A673 (cell line): ENCODE results near the gene PIGS. TPM values are rescaled to one million over a fixed set of nuclear protein-coding genes. Genes with fewer than 3 reads are reported as not detected.

Experiments
- BruUV-seq: library from RNA; stranded (reverse); fragments of 400-500 nt; replicated peaks from 2 replicates; lab custom pipeline; 2021; lab: Mats Ljungman, UMichigan
- CTCF ChIA-PET: fragments of 300-600 bp; sonication (Branson Sonifier 250); formaldehyde crosslinking; loops from one replicate; lab custom pipeline; 2022; ENCODE audit warnings: antibody characterized with exemption; lab: Charles Lee
- POLR2A ChIA-PET: fragments of 300-600 bp; sonication (Branson Sonifier 250); formaldehyde crosslinking; loops from one replicate; lab custom pipeline; 2022; ENCODE audit warnings: antibody characterized with exemption; ENCODE audit not compliant: low non-redundant PET; lab: Charles Lee
- DNase-seq: peaks from one replicate; pipeline ENCODE4 v3.0.0-alpha.2; 2015; ENCODE audit warnings: low spot score
- H3K27ac ChIP-seq: fragments of 200-600 bp; sonication (generic); 2 replicates; pipeline ENCODE4 v1.5.1; 2016; ENCODE audit warnings: mixed run types, low read depth, mild to moderate bottlenecking, mixed read lengths, antibody characterized with exemption, low read length; ENCODE audit not compliant: poor library complexity, severe bottlenecking
- H3K27me3 ChIP-seq: fragments of 200-600 bp; sonication (generic); replicated peaks from 2 replicates; pipeline ENCODE4 v1.6.1; 2017; ENCODE audit warnings: mixed run types, low read depth, mild to moderate bottlenecking, mixed read lengths, antibody characterized with exemption, low read length; ENCODE audit not compliant: insufficient read depth, poor library complexity
- H3K36me3 ChIP-seq: fragments of 200-600 bp; sonication (generic); 2 replicates; pipeline ENCODE4 v1.6.1; 2016; ENCODE audit warnings: mixed run types, mild to moderate bottlenecking, mixed read lengths, antibody characterized with exemption, low read length; ENCODE audit not compliant: insufficient read depth, poor library complexity, severe bottlenecking
- H3K4me1 ChIP-seq: fragments of 200-600 bp; sonication (generic); 2 replicates; pipeline ENCODE4 v1.6.1; 2017; ENCODE audit warnings: mixed run types, mild to moderate bottlenecking, mixed read lengths, antibody characterized with exemption, low read length; ENCODE audit not compliant: insufficient read depth, poor library complexity, severe bottlenecking
- H3K4me3 ChIP-seq: fragments of 200-600 bp; sonication (generic); 2 replicates; pipeline ENCODE4 v1.5.1; 2016; ENCODE audit warnings: low read depth, mixed run types, mild to moderate bottlenecking, mixed read lengths, low read length; ENCODE audit not compliant: poor library complexity, severe bottlenecking
- H3K9me3 ChIP-seq: fragments of 200-600 bp; sonication (generic); 2 replicates; pipeline ENCODE4 v1.6.1; 2016; ENCODE audit warnings: mixed run types, low read depth, mild to moderate bottlenecking, mixed read lengths, antibody characterized with exemption, low read length; ENCODE audit not compliant: poor library complexity, severe bottlenecking
- CTCF ChIP-seq: fragments of 300-800, 200-600 bp; sonication (generic); conservative IDR thresholded peaks from 2 replicates; pipeline ENCODE4 v1.5.1; 2017; ENCODE audit warnings: low read depth, mild to moderate bottlenecking, antibody characterized with exemption, low read length, moderate library complexity, mixed read lengths
- EZH2 ChIP-seq: fragments of 200-600 bp; sonication (generic); IDR thresholded peaks from 2 replicates; pipeline ENCODE4 v1.6.1; 2017; ENCODE audit warnings: borderline replicate concordance, low read depth, mild to moderate bottlenecking, mixed read lengths, antibody characterized with exemption, low read length; ENCODE audit not compliant: poor library complexity, severe bottlenecking
- intact Hi-C: fragments of 100-400 bp; cut with micrococcal nuclease; formaldehyde crosslinking; loops from one replicate; pipeline ENCODE4 v1.10.0; 2022; ENCODE audit not compliant: unreplicated experiment
- total RNA-seq: library from RNA; stranded (reverse); gene quantifications from 2 replicates; pipeline ENCODE4 v1.2.3, GENCODE V29; 2021

Gene PIGS
- total RNA-seq, 1 experiment from 2014 or later, result 51.6 TPM

DNA sequence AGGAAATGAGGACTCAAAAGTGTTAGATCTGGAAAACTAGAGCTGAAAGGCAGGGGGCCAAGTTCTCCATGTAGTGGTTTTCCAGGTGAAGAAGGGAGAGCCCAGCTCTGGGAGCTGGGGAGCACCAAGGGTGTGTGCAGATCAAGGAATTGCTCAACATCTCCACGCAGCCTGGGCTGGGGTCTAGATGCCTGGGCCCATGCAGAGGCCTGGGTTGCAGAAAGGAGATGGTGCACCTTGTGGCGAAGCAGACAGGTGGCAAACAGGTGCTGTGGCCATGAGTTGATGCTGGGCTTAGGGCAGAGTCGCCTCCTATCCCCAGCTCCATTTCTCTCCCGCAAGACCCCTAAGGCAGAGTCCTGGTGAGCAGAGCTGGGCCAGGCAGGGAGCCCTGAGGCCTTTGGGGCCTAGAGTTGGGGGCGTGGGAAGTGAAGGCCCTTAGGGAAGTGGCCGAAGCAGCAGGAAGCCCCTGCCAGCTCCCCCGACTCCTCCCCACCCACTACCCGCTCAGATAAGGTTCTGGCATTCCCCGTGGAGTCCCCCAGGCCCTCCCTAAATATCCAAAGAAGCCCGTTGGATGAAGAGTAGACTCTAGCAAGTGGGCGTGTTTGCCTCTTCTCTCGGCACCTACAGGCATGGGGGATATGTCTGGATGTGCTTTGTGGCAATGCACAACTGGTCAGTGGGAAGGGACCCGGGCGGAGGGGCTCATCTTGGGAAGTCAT is 64.4 kb downstream of the PIGS start:
- no peak for DNase-seq

DNA sequence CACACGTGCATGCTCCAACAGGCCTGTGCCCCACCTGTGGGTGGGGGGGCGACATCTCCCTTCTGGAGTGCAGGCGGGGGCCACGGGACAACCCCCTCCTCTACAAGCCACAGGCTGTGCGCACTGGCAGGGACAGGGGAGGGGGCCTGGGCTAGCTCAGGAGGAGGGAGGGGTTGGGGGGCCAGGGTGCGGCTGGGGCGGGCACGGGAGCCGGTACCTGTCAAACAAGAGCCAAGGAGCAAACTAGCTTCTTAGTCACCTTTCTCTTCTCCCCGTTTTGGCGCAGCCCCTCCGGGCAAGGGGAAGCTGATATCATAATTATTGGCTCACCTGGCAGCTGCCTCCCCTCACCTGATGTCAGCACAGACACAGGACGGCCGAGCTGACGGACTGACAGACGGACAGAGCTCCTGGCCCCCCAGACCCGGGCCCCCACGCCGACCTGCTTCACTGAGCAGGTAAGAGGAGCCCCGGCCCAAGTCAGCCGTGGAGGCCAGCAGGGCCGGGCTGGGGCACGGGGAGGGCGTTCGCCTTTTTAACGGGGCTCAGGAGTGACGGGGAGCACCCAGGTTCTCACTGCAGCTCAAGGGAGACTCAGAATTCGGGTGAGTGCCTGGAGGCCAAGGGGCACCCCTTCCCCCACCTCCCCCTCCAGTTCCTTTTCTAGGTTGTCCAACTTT is 65.2 kb downstream of the PIGS start, which contains the start of gene FOXN1:
Gene FOXN1, plus strand, starts transcription at position 363 of the 680 bp plus-strand sequence. CDS start 17,622 bp downstream, outside the sequence.
- Histone ChIP-seq H3K27ac (no peak within 1 kb of the TSS), H3K27me3 (peaks cover 11% of the 10 kb centered on the region), H3K4me3 (no peak within 1 kb of the TSS), H3K4me1 (no peaks in the 10 kb centered on the region), H3K36me3 (no peaks in the 10 kb centered on the region), H3K9me3 (no peaks in the 10 kb centered on the region)
- no peak for TF ChIP-seq CTCF
- TF ChIP-seq EZH2, result no peak
- ChIA-PET POLR2A (no interaction called here), CTCF (no interaction called here)
- intact Hi-C loops, result no loop called here
- no peak for DNase-seq
- BruUV-seq, result no TSS peak

More for the DNA sequence above, 64.4 kb downstream of the PIGS start:
- no peak overlapping the region for H3K4me3 ChIP-seq
- ChIA-PET CTCF (no interaction called here), POLR2A (no interaction called here)
- H3K27me3 ChIP-seq, result peaks cover 18% of the 10 kb centered on the region
- no peaks in the 10 kb centered on the region for H3K4me1 ChIP-seq
- no peak for TF ChIP-seq EZH2
- no peak for TF ChIP-seq CTCF
- intact Hi-C loops, result no loop called here
- no TSS peak for BruUV-seq
- no peaks in the 10 kb centered on the region for H3K36me3 ChIP-seq
- no peak overlapping the region for H3K27ac ChIP-seq
- H3K9me3 ChIP-seq, result no peaks in the 10 kb centered on the region

GRCh38 chr17:28503420-28503819 is 67.9 kb downstream of the PIGS start:
- BruUV-seq, result no TSS peak
- ChIA-PET POLR2A (no interaction called here), CTCF (no interaction called here)
- no peak for DNase-seq
- intact Hi-C loops, result no loop called here
- Histone ChIP-seq H3K4me3 (no peak overlapping the region), H3K27ac (no peak overlapping the region), H3K4me1 (no peaks in the 10 kb centered on the region), H3K27me3 (peaks cover 11% of the 10 kb centered on the region), H3K36me3 (no peaks in the 10 kb centered on the region), H3K9me3 (no peaks in the 10 kb centered on the region)
- TF ChIP-seq CTCF (no peak), EZH2 (no peak)

Other genes starting within 250 kb of the PIGS start
- 21.5 and 26.5 TPM in 2 replicates for gene IFT20, start 236.1 kb downstream of the PIGS start, total RNA-seq
- 27.5 and 36.8 TPM in 2 replicates for gene TNFAIP1, start 235.8 kb downstream of the PIGS start, total RNA-seq
- gene POLDIP2, start 214.0 kb downstream of the PIGS start, total RNA-seq, result 115 TPM in 2 replicates
- not detected in 2 replicates for gene SEBOX, start 206.3 kb downstream of the PIGS start, total RNA-seq
- 0.26 TPM in 1 of 2 replicates, not detected in the other for gene VTN, start 201.2 kb downstream of the PIGS start, total RNA-seq
- gene SARM1, start 199.8 kb downstream of the PIGS start, total RNA-seq, result 37.7 and 47.1 TPM in 2 replicates
- gene SLC46A1, start 165.3 kb downstream of the PIGS start, total RNA-seq, result 4.4 and 6.4 TPM in 2 replicates
- gene SLC13A2, start 97.9 kb downstream of the PIGS start, total RNA-seq, result not detected in 2 replicates
- not detected in 2 replicates for gene FOXN1, start 65.2 kb downstream of the PIGS start, total RNA-seq
- gene UNC119, start 18.9 kb downstream of the PIGS start, total RNA-seq, result 44.6 and 46.8 TPM in 2 replicates
- 9.7 and 12.0 TPM in 2 replicates for gene ALDOC, start 5.4 kb upstream of the PIGS start, total RNA-seq
- 213 and 219 TPM in 2 replicates for gene SPAG5, start 27.5 kb upstream of the PIGS start, total RNA-seq
- 34.6 and 36.8 TPM in 2 replicates for gene RSKR, start 42.7 kb upstream of the PIGS start, total RNA-seq
- 176 and 198 TPM in 2 replicates for gene BLTP2, start 73.6 kb upstream of the PIGS start, total RNA-seq
- gene SDF2, start 90.4 kb upstream of the PIGS start, total RNA-seq, result 41.1 and 41.6 TPM in 2 replicates
- gene SUPT6H, start 90.7 kb upstream of the PIGS start, total RNA-seq, result 103 and 105 TPM in 2 replicates
- 4.6 and 7.8 TPM in 2 replicates for gene PROCA1, start 140.4 kb upstream of the PIGS start, total RNA-seq
- 158 and 165 TPM in 2 replicates for gene RAB34, start 146.3 kb upstream of the PIGS start, total RNA-seq
- 1,563 and 1,683 TPM in 2 replicates for gene RPL23A, start 148.5 kb upstream of the PIGS start, total RNA-seq
- gene TLCD1, start 154.7 kb upstream of the PIGS start, total RNA-seq, result 3.8 and 7.8 TPM in 2 replicates
- 3.9 and 4.2 TPM in 2 replicates for gene NEK8, start 157.3 kb upstream of the PIGS start, total RNA-seq
- 128 TPM in 2 replicates for gene TRAF4, start 172.5 kb upstream of the PIGS start, total RNA-seq